GM19043 (cell line): Measurements from ENCODE around the gene TLR10.
"Not testable (repeated sequence)": the region's sequence is repeated elsewhere in the genome, so short reads cannot be mapped to it uniquely, and the experiment has no call there.

ENCODE experiments used
- ATAC-seq: cut with Tn5 transposase; IDR thresholded peaks from one replicate; pipeline ENCODE4 v1.9.1; 2021; ENCODE audit warnings: low read depth; ENCODE audit not compliant: unreplicated experiment

TLR10 gene

DNA sequence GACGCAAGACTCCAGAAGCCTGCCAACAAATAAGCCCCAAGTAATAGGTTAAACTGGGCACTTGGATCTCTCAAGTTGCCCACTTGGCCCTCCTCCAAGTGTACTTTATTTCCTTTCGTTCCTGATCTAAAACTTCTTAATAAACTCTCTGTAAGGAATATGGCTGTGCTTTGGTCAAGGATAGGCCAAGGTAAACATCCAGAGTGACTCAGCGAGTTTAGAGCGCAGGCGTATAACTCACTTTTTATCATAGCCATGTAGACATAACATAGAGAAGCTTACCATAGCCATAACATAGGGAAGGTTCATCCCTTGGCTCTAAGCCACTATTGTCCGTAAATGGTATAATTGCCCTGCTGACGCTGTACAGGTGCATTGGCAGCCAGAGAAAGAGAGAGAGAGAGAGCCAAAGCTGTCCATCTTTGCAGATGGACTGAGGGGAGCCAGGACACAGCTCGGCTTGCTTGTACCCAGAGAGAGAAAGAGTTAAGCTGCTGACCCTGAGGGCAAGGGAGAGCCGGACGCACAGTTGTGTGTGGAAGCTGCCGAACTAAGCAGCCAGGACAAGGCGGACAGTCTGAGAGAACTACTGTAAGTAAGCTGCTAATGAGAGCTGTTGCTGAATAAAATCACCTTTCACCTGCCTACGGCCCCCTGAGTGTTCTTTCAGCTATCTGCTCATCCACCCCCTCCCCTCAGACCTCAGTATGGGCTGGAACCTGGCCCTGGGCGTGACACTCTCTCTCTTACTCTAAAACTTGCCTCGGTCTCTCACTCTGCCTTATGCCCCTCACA is 20.0 kb upstream of the TLR10 start:
- ATAC-seq: no peak

DNA sequence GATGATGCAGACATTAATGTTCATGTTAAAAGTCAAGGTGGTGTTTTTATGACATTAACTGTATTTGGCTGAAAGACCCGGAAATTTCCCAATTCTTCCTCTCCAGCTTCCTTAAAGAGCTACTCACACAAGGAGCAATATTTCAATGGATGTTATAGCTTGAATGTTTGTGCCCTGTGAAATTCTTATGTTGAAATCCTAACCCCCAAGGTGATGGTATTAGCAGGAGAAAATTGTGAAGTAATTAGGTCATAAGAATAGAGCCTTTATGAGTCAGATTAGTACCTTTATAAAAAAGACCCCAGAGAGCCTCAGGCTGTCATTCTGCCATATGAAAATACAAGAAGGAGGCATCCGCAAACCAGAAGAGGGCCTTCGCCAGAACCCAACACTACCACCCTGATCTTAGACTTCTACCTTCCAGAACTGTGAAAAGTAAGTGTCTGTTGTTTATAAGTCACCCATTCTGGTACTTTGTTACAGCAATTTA is 18.2 kb upstream of the TLR10 start:
- no peak for ATAC-seq

DNA sequence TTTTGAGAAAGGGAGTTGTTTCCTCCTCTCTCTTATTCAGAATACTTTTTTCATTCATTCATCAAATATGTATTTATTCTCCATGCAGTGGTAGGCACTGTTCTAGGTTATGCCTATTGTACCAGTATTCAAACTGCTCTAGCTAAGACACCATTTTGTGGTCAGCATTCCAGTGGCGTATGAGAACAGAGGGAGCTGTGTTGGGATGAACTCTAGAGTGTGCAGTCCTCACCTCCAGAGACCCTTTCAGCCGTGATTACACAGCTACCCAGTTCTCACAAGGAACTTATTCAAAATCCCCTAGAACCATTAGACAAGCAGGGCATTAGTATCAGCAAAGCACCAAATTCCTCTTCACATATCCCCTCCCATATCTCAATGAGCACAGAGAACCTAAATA is 17.6 kb upstream of the TLR10 start:
- no peak for ATAC-seq

DNA sequence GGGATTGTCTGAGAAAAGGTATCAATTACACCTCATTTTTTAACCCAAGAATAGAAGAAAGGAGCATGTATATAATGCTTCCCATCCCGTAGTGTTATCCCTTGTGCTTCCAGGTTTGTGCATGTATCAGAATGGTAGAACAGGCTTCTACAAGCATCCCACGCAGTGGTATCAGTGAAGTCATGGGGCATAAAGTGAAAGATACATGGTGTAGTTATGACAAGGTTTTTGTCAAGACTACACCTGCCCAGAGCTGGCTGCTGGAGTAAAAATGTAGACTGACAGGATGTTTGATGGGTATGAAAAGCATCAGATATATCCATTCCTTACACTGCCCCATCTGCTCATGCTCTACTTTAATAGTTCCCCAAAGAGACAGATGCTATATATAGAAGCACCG is 12.3 kb upstream of the TLR10 start:
- ATAC-seq: no peak

DNA sequence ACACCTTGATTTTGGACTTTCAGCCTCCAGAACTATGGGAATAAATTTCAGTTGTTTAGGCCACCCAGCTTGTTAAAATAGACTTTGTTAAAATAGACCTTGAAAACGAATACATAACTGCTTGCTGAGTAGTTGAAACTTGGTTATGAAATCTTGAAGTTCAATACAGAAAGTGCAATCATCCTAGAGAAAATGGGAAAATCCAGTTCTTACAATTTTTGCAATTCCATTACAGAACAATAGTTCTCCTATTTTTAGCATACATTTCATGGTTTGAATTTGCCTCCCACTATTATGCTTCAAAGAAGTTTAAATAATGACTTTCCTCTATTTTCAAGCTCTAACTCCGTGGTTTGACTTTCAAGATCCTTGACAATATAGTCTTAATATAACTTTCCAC is 11.3 kb upstream of the TLR10 start:
- ATAC-seq: no peak

DNA sequence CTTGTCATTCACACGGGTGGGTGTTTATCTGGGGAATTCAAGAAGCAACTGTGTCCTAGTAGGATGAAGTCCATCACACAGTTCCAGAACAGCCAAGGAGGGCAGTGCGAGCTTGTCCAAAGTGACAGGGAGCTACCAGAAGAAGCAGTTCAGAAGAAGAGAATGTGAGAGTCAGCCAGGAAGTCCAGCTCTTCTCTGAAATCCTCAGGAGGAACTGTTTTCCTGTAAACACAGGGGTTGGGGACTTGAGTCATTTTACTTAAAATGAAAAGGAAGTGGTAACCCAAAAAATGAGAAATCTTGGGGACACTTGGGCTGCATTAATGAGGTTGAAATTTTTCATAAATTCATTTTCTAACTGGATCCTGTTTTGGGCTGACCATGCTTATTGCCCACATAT is 8.2 kb upstream of the TLR10 start:
- ATAC-seq: no peak

DNA sequence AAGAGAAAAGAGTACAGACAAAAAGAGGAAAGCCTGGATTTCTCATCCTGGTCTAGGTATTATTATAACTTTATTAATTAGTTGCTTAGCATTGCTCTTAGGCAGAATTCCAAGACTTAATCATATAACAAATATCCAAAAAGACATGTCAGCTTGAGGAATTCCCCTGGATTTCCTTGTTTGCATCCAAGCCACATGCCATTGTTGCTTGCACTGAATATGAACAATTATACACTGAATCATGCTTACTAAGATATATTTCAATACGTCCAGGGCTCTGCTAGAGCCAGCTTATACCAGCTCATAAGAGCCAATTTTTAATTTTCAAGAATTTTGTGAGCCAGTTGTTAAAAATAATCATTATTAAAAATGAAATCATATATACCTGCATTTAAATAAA is 5.5 kb upstream of the TLR10 start:
- no peak for ATAC-seq

DNA sequence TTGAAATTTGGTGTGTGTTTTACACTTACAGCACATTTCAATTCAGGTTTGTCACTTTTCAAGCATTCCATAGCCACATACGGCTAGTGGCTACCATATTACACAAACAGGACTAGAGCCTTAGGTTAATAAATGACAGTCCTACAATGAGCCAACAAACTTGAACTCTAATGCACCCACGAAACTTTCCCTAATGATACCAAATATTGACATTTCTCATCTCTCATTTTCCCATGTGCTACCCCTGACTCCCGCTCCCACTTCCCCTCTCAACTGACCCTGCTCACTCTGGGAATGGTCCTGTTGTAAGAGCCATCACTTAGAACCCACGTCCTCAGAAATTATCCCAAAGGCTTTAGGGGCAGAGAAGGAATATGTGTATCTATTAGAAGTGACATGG is 4.9 kb upstream of the TLR10 start:
- no peak for ATAC-seq

DNA sequence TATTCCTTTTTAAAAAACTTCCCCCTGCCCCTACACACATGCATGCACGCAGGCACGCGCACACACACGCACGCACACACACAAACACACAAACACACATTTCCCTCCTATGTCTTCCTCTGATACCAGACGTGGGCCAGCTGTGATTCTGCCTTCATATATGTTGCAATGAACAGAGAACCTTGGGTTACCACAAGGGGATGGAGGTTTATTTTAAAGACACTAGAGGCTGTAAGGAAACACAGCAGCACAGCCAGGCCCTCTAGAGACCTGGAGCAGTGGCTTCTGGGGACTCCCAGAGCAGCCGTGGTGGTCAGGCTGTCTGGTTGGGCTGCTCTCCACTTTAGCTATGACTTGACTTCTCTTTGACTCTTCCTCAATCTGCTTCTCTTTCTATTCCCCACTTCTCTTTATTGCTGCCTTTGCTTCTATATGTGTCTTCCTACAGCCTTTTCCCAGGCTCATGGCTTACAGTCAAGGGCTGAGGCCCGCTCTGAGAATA is 3.2 kb upstream of the TLR10 start:
- ATAC-seq: no peak

DNA sequence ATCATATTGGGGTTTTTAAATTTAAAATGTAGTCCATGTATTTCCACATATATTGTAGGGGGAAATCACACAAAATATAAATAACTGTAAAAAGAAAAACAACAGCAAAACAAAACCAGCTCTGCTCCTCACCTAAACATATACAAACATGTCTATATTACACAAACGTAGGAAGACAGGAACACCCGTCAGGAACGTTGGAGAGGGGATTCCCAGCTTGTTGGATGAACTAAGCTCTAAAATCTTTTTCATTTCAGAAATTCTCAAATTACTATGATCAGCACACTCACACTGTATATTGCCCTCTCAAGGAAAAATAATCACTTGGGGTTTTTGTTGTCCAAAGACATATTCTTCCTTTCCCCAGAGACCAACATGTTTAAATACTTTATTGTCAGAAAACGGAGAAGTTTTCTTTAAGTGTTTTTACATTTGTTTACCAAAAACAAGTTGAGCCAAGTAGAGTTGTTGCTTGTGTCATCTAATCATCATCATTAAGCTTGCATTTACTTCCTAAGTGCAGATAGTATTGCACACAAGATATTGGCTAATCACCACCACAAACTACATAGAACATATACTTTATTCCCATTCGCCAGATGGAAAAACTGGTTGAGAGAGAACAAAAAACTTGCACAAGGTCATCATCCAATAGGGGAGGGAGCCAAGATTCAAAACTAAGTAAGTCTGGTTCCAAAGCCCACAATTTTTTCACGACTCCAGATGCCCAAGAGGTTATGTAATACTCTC is 2.4 kb upstream of the TLR10 start:
- ATAC-seq: no peak

DNA sequence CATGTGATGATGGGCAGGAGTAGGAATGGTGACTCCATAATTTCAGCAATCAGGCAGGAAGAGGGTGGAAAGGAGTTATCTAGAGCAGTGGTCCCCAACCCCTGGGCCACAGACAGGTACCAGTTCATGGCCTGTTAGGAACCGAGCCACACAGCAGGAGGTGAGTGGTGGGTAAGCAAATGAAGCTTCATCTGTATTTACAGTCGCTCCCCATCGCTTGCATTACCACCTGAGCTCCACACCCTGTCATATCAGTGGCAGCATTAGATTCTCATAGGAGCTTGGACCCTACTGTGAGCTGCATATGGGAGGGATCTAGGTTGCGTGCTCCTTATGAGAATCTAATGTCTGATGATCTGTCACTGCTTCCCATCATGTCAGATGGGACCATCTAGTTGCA is 1.4 kb upstream of the TLR10 start:
- ATAC-seq: no peak

DNA sequence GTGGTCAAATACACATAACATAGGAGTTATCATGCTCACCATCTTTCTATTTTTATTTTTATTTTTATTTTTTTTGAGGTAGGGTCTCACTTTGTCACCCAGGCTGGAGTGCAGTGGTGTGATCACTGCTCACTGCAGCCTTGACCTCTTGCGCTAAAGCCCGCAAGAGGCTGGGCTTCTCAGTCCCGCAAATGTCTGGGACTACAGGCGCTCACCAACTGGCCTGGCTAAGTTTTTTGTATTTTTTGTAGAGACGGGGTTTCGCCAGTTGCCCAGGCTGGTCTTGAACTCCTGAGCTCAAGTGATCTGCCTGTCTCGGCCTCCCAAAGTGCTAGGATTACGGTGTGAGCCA is 295 bp upstream of the TLR10 start:
- ATAC-seq: no peak

DNA sequence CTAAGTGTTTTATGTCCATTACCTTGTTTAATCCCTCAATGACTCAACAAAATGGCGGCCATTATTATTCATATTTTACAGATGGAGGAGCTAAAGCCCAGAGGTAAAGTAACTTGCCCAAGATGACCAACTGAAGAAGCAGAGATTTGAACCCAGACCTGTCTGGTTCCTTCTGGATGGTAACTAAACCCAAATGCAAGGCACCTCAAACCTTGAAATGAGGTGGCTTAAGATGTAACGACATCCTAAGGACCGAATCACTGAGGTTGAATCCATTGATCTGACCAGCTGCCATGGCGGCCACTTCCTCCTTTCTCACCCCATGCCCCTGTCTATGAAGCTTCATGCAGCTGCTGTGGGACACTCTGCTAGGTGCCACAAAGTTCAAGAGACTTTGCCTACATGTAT is 932 bp downstream of the TLR10 start:
- no peak for ATAC-seq

DNA sequence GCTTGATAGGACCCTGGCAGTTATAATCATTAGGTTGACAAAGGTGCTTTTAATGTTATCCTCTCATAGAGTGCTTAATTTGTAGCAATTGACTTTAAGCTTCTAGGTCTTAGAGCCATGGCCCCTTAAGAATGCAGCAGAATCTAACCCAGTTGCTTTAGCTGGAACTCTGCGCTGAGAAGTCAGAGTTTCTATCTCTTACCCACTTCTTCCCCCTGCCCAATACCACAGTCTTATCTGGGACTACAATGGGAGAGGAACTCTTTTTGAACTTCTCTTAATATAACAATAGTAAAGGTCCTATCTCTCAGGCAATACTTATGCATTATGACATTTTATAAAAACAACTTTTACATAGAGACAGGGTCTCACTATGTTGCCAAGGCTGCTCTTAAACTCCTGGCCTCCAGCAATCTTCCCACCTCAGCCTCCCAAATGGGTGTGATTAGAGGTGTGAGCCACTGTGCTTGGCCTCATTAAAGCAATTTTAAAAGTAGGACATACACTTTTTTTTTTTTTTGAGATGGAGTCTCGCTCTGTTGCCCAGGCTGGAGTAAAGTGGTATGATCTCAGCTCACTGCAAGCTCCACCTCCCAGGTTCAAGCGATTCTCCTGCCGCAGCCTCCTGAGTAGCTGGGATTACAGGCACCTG is 1.8 kb downstream of the TLR10 start:
- no peak for ATAC-seq

DNA sequence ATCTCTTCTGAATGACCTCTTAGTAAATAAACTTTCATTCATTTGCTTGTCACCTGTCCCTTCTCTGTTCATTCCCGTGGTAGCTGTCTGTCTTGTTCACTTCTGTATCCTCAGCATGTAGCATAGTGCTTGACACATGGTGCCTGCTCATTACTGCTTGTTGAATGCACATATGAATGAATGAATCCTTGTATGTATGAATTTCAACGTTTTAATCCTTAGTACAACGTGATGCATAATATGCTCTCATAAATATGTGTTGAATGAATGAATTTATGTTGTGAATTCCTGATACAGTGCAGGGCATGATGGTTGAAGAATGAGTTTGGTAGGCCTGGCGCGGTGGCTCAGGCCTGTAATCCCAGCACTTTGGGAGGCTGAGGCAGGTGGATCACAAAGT is 3.0 kb downstream of the TLR10 start:
- no peak for ATAC-seq

DNA sequence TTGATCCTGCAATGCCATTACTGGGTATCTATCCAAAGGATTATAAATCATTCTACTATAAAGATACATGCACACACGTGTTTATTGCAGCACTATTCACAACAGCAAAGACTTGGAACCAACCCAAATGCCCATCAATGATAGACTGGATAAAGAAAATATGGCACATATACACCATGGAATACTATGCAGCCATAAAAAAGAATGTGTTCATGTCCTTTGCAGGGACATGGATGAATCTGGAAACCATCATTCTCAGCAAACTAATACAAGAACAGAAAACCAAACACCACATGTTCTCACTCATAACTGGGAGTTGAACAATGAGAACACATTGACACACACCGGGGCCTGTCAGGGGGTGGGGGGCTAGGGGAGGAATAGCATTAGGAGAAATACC is 4.9 kb downstream of the TLR10 start:
- ATAC-seq: not testable (repeated sequence)

DNA sequence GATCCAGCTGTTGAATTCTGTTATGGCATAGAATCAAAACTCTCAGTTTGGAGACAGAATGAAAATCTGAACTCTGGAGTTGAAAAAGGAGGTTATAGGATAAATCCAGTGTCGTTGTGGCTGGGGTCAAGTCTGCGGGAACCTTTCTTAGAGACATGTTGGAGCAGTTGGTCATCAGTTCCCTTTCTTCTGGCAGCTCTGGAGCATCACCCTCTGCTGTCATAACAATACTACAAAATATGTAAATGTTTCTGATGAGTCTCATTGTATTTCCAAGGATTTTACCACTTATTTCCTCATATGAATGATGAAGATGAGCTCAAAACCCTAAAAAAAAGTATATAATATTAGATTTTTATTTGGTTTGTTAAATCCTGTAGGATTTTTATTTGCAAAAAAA is 7.5 kb downstream of the TLR10 start:
- ATAC-seq: no peak

DNA sequence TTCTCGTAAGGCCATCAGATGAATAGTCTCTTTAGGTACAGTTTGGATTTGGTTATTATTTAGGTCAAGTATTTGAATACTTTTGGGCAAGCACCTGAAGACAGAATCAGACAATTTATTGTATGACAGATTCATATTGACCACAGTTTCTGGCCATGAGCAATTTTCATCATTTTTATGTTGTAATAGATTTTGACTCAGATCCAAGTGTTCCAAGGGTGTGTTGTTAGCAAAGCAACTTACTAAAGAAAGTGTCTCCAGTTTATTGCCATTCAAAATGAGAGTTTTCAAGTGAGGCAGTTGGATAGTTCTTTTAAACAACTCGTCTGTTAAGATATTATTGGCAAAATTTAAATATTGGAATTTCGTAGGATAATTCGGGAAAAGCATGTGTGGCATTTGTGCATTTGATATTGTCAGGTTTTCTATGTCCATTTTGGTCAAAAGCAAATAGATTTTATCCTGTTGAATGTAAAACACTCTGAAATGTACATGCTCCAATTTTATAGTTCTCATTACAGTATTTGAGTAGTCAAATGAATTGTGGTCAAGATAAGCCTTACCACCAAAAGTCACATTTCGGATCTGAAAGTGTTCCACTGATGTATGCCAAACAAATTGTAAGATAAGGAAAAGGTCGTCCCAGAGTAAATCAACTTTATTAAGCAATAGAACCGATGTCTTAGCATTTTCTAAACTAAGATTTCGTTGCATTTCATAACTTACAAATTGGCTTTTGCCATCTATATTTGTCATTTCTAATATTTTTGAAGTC is 8.4 kb downstream of the TLR10 start:
- ATAC-seq: no peak

DNA sequence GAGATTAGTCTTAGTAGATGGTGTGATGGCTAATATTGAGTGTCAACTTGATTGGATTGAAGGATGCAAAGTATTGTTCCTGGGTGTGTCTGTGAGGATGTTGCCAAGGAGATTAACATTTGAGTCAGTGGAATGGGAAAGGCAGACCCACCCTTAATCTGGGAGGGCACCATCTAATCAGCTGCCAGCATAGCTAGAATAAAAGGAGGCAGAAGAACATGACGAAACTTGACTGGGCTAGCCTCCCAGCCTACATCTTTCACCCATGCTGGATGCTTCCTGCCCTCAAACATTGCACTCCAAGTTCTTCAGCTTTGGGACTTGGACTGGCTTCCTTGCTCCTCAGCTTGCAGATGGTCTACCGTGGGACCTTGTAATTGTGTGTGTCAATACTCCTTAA is 12.5 kb downstream of the TLR10 start:
- not testable (repeated sequence) for ATAC-seq

DNA sequence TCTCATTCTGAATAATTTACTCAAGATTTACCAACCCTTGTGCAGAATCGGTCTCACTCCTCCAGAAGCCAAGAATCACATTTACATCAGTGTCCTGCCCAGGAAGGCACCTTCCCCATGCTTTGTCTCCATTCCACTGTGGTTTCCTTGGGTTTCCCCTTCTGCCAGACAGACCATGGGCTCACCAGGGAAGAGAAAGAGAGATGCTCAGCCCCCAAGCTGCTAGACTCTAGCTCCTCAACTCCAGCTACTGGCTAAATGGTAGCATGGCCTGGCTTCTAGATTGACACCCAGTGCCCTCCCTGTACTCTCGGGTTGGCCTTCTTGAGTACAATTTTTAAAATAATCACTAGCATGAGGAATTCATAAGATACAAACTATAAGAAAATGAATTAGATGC is 12.9 kb downstream of the TLR10 start:
- no peak for ATAC-seq

DNA sequence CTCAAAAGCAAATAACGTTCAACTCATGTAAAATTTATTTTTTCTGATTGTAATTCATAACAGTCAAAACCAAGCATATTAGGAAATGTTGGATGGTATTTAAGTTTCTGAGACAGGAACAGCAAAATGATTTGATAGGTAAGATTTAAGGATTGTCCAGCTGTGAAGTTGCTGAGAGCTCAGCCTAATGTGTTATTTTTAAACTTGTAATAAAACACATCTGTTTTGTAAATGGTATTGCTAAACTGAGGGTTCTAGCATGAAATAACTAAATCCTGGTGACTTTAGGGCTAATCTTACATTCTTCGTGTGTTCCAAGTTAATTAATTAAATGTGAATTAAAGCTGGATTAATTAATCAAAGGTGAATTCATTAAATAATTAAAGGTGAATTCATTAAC is 13.3 kb downstream of the TLR10 start:
- ATAC-seq: no peak
